ENCODE data around the gene PPARA.

DNA sequence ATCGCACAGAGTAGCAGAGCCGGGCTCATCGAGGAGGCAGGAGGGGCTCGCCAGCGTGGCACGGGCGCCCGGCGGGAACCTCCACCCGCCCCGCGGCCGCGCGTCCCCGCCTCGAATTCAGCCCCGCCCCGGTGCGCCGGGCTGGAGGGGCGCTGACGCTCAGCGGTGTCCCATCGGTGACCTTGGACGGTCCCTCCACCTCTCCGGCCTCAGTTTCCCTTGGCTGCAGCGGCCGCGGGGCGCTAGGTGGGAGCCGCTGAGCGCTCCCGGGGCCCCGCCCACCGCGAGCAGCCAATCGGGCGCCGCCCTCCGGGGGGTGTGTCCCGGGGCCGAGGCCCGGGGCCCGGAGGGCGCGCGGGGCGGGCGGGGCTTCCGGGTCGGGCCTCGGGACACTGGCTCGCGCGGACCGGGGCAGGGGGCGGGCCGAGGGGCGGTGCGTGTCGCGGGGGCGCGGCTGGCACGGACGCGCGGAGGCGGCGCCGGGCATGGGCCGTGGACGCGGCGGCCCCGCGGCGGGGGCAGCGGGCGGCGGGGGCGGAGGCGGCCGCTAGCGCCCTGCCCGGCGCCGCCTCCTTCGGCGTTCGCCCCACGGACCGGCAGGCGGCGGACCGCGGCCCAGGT, at the start of gene PPARA:
- TF ChIP-seq, protein P1, sequence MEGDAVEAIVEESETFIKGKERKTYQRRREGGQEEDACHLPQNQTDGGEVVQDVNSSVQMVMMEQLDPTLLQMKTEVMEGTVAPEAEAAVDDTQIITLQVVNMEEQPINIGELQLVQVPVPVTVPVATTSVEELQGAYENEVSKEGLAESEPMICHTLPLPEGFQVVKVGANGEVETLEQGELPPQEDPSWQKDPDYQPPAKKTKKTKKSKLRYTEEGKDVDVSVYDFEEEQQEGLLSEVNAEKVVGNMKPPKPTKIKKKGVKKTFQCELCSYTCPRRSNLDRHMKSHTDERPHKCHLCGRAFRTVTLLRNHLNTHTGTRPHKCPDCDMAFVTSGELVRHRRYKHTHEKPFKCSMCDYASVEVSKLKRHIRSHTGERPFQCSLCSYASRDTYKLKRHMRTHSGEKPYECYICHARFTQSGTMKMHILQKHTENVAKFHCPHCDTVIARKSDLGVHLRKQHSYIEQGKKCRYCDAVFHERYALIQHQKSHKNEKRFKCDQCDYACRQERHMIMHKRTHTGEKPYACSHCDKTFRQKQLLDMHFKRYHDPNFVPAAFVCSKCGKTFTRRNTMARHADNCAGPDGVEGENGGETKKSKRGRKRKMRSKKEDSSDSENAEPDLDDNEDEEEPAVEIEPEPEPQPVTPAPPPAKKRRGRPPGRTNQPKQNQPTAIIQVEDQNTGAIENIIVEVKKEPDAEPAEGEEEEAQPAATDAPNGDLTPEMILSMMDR (conservative IDR thresholded peaks at IDR 0.05 in 1 of 2, IDR thresholded peaks at IDR 0.05 in 1 of 2; ENCODE audit: low read depth in 1 of 2, low read length in 2 of 2): no peak
- TF ChIP-seq EZH2 (IDR thresholded peaks at IDR 0.05; ENCODE audit: low read length, missing control alignments): no peak

Data from fibroblast of lung (primary cell).